Vagina (tissue), 2 donors: Measurements from ENCODE around the gene CACNA1H.

ENCODE experiments used
- POLR2A ChIP-seq, 2 donors: fragments of 450-650 bp; IDR thresholded peaks; one replicate each; pipeline ENCODE4 v1.6.1; 2017; ENCODE audit warnings: antibody characterized with exemption in 2 of 2, mild to moderate bottlenecking in 2 of 2, moderate library complexity in 2 of 2
- POLR2AphosphoS5 ChIP-seq, 2 donors: sonication (generic); formaldehyde crosslinking; IDR thresholded peaks; one replicate each; pipeline ENCODE4 v1.9.0; 2017; ENCODE audit warnings: antibody characterized with exemption in 2 of 2, mild to moderate bottlenecking in 2 of 2, low read depth in 1 of 2; ENCODE audit not compliant: insufficient read depth in 1 of 2
- TF ChIP-seq, protein P1 (sequence below), 3 experiments: fragments of 450-650 bp in 2 of 3; fragments of 200-600 bp in 1 of 3; sonication (generic) in 1 of 3; IDR thresholded peaks; one replicate each; pipeline ENCODE4 v1.5.1; 2017 to 2019; ENCODE audit warnings: antibody characterized with exemption in 3 of 3, mild to moderate bottlenecking in 2 of 3, moderate library complexity in 2 of 3

DNA sequence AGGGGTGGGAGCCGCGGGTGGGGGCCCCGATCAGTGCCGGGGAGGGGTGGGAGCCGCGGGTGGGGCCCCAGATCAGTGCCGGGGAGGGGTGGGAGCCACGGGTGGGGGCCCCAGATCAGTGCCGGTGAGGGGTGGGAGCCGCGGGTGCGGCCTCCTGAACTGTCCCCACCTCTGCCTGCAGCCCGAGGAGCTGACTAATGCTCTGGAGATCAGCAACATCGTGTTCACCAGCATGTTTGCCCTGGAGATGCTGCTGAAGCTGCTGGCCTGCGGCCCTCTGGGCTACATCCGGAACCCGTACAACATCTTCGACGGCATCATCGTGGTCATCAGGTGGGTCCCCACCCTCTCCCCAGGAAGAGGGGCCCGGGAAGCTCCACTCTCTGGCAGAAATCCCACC is 52.0 kb downstream of the CACNA1H start:
- TF ChIP-seq, protein P1, sequence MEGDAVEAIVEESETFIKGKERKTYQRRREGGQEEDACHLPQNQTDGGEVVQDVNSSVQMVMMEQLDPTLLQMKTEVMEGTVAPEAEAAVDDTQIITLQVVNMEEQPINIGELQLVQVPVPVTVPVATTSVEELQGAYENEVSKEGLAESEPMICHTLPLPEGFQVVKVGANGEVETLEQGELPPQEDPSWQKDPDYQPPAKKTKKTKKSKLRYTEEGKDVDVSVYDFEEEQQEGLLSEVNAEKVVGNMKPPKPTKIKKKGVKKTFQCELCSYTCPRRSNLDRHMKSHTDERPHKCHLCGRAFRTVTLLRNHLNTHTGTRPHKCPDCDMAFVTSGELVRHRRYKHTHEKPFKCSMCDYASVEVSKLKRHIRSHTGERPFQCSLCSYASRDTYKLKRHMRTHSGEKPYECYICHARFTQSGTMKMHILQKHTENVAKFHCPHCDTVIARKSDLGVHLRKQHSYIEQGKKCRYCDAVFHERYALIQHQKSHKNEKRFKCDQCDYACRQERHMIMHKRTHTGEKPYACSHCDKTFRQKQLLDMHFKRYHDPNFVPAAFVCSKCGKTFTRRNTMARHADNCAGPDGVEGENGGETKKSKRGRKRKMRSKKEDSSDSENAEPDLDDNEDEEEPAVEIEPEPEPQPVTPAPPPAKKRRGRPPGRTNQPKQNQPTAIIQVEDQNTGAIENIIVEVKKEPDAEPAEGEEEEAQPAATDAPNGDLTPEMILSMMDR (IDR thresholded peaks at IDR 0.05): no peak
- TF ChIP-seq POLR2AphosphoS5 (IDR thresholded peaks at IDR 0.05; ENCODE audit: insufficient read depth in 1 of 2, low read depth in 1 of 2) (no peak), POLR2A (IDR thresholded peaks at IDR 0.05) (no peak)
